Measurements from ENCODE around the gene SLC17A4.

DNA sequence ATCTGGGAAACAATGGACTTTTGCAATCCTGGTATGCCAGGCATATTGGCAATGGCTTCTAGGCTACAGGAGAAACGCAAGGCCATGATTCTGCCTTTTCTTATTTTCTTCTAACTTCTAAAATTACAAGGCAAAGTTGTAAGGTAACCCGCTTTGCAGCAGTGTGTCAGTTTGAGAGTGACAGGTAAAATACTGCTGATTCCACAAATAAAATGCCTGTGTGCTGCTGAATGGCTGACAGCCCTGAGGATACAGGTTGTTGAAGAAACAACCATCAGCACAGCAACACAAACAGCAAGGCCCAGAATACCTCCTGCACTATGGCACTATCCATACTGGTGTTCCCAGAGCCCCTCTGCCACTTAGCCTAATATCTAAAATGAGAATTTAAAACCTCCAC is 40.2 kb downstream of the SLC17A4 start:
- TF ChIP-seq EZH2 (IDR thresholded peaks at IDR 0.05; ENCODE audit: borderline replicate concordance, low read depth, low read length, poor library complexity, severe bottlenecking), result no peak
- TF ChIP-seq, protein P1, sequence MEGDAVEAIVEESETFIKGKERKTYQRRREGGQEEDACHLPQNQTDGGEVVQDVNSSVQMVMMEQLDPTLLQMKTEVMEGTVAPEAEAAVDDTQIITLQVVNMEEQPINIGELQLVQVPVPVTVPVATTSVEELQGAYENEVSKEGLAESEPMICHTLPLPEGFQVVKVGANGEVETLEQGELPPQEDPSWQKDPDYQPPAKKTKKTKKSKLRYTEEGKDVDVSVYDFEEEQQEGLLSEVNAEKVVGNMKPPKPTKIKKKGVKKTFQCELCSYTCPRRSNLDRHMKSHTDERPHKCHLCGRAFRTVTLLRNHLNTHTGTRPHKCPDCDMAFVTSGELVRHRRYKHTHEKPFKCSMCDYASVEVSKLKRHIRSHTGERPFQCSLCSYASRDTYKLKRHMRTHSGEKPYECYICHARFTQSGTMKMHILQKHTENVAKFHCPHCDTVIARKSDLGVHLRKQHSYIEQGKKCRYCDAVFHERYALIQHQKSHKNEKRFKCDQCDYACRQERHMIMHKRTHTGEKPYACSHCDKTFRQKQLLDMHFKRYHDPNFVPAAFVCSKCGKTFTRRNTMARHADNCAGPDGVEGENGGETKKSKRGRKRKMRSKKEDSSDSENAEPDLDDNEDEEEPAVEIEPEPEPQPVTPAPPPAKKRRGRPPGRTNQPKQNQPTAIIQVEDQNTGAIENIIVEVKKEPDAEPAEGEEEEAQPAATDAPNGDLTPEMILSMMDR (conservative IDR thresholded peaks at IDR 0.05; ENCODE audit: low read depth, low read length), result no peak
